ENCODE data around the gene PEBP1. TPM values are rescaled to one million over a fixed set of nuclear protein-coding genes. Genes with fewer than 3 reads are reported as not detected.

Gene PEBP1
- total and polyA plus RNA-seq, 2 of the 8 experiments (the other 6 are each of a cell fraction or from before 2014, with no cell fraction given): 444 to 622 TPM

DNA sequence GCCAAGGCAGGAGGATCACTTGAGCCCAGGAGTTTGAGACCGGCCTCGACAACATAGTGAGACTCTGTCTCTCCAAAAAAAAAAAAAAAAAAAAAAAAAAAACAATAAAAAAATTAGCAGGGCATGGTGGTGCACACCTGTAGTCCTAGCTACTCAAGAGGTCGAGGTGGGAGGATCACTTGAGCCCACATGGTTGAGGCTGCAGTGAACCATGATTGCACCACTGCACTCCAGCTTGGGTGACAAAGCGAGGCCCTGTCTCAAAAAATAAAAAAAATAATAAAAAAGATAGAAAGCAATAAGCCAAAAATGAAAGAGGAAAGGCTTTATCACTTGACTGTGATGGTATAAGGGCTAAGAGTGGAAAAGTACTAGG, 10.2 kb upstream of the PEBP1 start:
- DNase-seq (ENCODE audit: low read depth in 1 of 2, low spot score in 2 of 2) (no peak), FAIRE-seq (no peak)
- Histone ChIP-seq H3K4me3 (ENCODE audit: extremely low read depth in 1 of 4, insufficient read depth in 2 of 4, low read depth in 3 of 4, low read length in 4 of 4) (no peak overlapping the region), H3K4me1 (replicated peaks in 1 of 4; ENCODE audit: control insufficient read depth in 3 of 4, insufficient read depth in 4 of 4, low read length in 3 of 4) (peaks cover 0 to 11% (median 6%) of the 10 kb centered on the region in 4 experiments; a peak in 5 of 7 replicates), H3K4me2 (ENCODE audit: insufficient read depth in 1 of 2, low read depth in 2 of 2, low read length in 2 of 2) (no peak overlapping the region), H3K56ac (replicated peaks; ENCODE audit: insufficient read length, low read depth, low read length) (no peak overlapping the region), H3K18ac (ENCODE audit: extremely low read depth, low read length) (no peak overlapping the region), H4K5ac (ENCODE audit: insufficient read length, low read depth, low read length) (no peak overlapping the region), H3K9me3 (ENCODE audit: insufficient read depth in 2 of 2, low read depth in 1 of 2, low read length in 1 of 2) (no peaks in the 10 kb centered on the region), H4K91ac (replicated peaks; ENCODE audit: insufficient read length, low read length) (no peak overlapping the region), H3K14ac (ENCODE audit: insufficient read length) (no peak overlapping the region), H3K23ac (ENCODE audit: insufficient read length) (no peak overlapping the region), H3K4ac (replicated peaks; ENCODE audit: insufficient read length, low read depth, low read length) (no peak overlapping the region), H3K27me3 (replicated peaks in 1 of 4; ENCODE audit: control insufficient read depth in 3 of 4, extremely low read depth in 1 of 4, insufficient read depth in 3 of 4, low read length in 3 of 4) (no peaks in the 10 kb centered on the region), H3K27ac (ENCODE audit: low read depth, low read length) (no peak overlapping the region), H3K79me1 (ENCODE audit: low read depth, low read length) (no peaks in the 10 kb centered on the region), H3K9ac (replicated peaks in 1 of 4; ENCODE audit: extremely low read depth in 1 of 4, low read depth in 3 of 4, low read length in 3 of 4) (no peak overlapping the region), H2BK15ac (ENCODE audit: low read length) (no peak overlapping the region), H2BK120ac (replicated peaks; ENCODE audit: low read depth, low read length) (no peak overlapping the region), H2BK5ac (ENCODE audit: low read depth, low read length) (peak overlapping the region; percentile 44; the same call in 1 of the 2 replicates), H3K23me2 (ENCODE audit: low read depth, low read length) (no peaks in the 10 kb centered on the region), H2AFZ (ENCODE audit: low read length) (no peak overlapping the region), H2BK12ac (ENCODE audit: low read depth, low read length) (0 out of 2 replicates have a peak overlapping the region, but pooled peaks have one; percentile 39), H3K79me2 (ENCODE audit: control insufficient read depth in 1 of 2, insufficient read depth in 2 of 2, low read length in 2 of 2) (no peaks in the 10 kb centered on the region), H2AK5ac (ENCODE audit: low read depth, low read length) (no peak overlapping the region), H4K8ac (ENCODE audit: extremely low read depth, insufficient read depth, low read length) (no peak overlapping the region; the same call in 1 of the 2 replicates), H2BK20ac (ENCODE audit: low read length) (no peak overlapping the region; the same call in 1 of the 2 replicates), H4K20me1 (replicated peaks in 1 of 2; ENCODE audit: control insufficient read depth in 1 of 2, insufficient read depth in 2 of 2, low read length in 2 of 2) (no peaks in the 10 kb centered on the region), H3K36me3 (ENCODE audit: control insufficient read depth in 2 of 4, insufficient read depth in 4 of 4, low read length in 3 of 4) (no peaks in the 10 kb centered on the region)
- ChIA-PET CTCF (ENCODE audit: partially characterized antibody) (interaction anchor here (0.6 to 8.2 kb wide), 3 partner anchors 19 to 250 kb away, joined by 3 to 39 read pairs (median 4); partner anchors contain the start of gene SUDS3), POLR2A (ENCODE audit: partially characterized antibody) (interaction anchor here (11.5 kb wide), 1 partner anchor 13 kb away, joined by 130 read pairs; the partner anchor contains the start of gene PEBP1)
- WGBS, 2 experiments (ENCODE audit: extremely low coverage in 1 of 2, insufficient coverage in 1 of 2, insufficient read length in 1 of 2, insufficient replicate concordance in 2 of 2, low coverage in 1 of 2, low lambda C conversion rate in 2 of 2, missing lambda C conversion rate in 1 of 2): 89% methylated on average over 4 of the region's 4 CpGs; no CpG with 5 or more reads in 1 of the 2 experiments
- TF ChIP-seq CBX8 (IDR thresholded peaks at IDR 0.05; ENCODE audit: borderline replicate concordance, low read depth, low read length) (no peak), TEAD4 (IDR thresholded peaks at IDR 0.05; ENCODE audit: low read depth, low read length) (no peak), RNF2 (IDR thresholded peaks at IDR 0.05; ENCODE audit: borderline replicate concordance, low read depth, low read length, missing control alignments, poor library complexity, severe bottlenecking) (no peak), CHD2 (IDR thresholded peaks at IDR 0.05; ENCODE audit: low read length) (no peak), CTBP2 (IDR thresholded peaks at IDR 0.05; ENCODE audit: borderline replicate concordance, insufficient read depth, insufficient read length, low read length) (no peak), BCL11A (IDR thresholded peaks at IDR 0.05; ENCODE audit: low read depth in 2 of 2, low read length in 2 of 2) (no peak), SP2 (IDR thresholded peaks at IDR 0.05; ENCODE audit: low read length) (no peak), EGR1 (IDR thresholded peaks at IDR 0.05; ENCODE audit: borderline replicate concordance, low read depth, low read length) (no peak)
- TF ChIP-seq, protein P1, sequence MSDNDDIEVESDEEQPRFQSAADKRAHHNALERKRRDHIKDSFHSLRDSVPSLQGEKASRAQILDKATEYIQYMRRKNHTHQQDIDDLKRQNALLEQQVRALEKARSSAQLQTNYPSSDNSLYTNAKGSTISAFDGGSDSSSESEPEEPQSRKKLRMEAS (IDR thresholded peaks at IDR 0.05): no peak
- TF ChIP-seq, protein P2, sequence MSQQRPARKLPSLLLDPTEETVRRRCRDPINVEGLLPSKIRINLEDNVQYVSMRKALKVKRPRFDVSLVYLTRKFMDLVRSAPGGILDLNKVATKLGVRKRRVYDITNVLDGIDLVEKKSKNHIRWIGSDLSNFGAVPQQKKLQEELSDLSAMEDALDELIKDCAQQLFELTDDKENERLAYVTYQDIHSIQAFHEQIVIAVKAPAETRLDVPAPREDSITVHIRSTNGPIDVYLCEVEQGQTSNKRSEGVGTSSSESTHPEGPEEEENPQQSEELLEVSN (IDR thresholded peaks at IDR 0.05): no peak
- TF ChIP-seq, protein P3, sequence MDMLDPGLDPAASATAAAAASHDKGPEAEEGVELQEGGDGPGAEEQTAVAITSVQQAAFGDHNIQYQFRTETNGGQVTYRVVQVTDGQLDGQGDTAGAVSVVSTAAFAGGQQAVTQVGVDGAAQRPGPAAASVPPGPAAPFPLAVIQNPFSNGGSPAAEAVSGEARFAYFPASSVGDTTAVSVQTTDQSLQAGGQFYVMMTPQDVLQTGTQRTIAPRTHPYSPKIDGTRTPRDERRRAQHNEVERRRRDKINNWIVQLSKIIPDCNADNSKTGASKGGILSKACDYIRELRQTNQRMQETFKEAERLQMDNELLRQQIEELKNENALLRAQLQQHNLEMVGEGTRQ (IDR thresholded peaks at IDR 0.05; ENCODE audit: low read length): no peak
